ENCODE measurements around the gene RUNX1.

Gene RUNX1

DNA sequence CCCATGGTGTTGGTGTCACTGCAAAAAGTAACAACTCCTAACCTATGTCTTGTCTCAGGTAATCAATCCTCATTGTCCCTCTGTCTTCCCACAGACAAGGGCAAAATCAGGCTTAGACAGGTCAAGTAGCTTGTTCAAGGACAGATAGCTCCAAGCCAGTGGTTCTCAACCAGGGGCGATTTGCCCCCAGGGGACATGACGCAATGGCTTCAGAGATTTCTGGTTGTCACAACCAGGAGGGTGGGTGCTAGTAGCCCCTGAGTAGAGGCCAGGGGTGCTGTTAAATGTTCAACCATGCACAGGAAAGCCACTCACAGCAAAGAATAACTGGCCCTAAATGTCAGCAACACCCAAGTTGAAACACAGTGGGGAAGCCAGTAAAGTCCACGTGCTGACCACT, 178.9 kb downstream of the RUNX1 start:
- H3K4me3 ChIP-seq (replicated peaks in 1 of 2; ENCODE audit: low read depth in 2 of 2, low read length in 2 of 2) = no peak overlapping the region
- TF ChIP-seq CTCF (IDR thresholded peaks at IDR 0.05; ENCODE audit: low read depth, low read length) = no peak
- DNase-seq (ENCODE audit: low read depth in 2 of 2) = no peak

GRCh38 chr21:34869545-34869944, 179.6 kb downstream of the RUNX1 start:
- no peak for DNase-seq (ENCODE audit: low read depth in 2 of 2)

GRCh38 chr21:34867785-34868184, 181.3 kb downstream of the RUNX1 start:
- no peak for DNase-seq (ENCODE audit: low read depth in 2 of 2)
- H3K4me3 ChIP-seq (replicated peaks in 1 of 2; ENCODE audit: low read depth in 2 of 2, low read length in 2 of 2) = no peak overlapping the region
- TF ChIP-seq CTCF (IDR thresholded peaks at IDR 0.05; ENCODE audit: low read depth, low read length) = no peak

More at GRCh38 chr21:34869545-34869944, 179.6 kb downstream of the RUNX1 start:
- no peak for TF ChIP-seq CTCF (IDR thresholded peaks at IDR 0.05; ENCODE audit: low read depth, low read length)
- no peak overlapping the region for H3K4me3 ChIP-seq (replicated peaks in 1 of 2; ENCODE audit: low read depth in 2 of 2, low read length in 2 of 2)

- no peak for TF ChIP-seq CTCF (IDR thresholded peaks at IDR 0.05; ENCODE audit: low read depth, low read length)
- no peak overlapping the region for H3K4me3 ChIP-seq (replicated peaks in 1 of 2; ENCODE audit: low read depth in 2 of 2, low read length in 2 of 2)
- no peak for DNase-seq (ENCODE audit: low read depth in 2 of 2)
Observed at GRCh38 chr21:34865400-34866241, 183.5 kb downstream of the RUNX1 start.

DNA sequence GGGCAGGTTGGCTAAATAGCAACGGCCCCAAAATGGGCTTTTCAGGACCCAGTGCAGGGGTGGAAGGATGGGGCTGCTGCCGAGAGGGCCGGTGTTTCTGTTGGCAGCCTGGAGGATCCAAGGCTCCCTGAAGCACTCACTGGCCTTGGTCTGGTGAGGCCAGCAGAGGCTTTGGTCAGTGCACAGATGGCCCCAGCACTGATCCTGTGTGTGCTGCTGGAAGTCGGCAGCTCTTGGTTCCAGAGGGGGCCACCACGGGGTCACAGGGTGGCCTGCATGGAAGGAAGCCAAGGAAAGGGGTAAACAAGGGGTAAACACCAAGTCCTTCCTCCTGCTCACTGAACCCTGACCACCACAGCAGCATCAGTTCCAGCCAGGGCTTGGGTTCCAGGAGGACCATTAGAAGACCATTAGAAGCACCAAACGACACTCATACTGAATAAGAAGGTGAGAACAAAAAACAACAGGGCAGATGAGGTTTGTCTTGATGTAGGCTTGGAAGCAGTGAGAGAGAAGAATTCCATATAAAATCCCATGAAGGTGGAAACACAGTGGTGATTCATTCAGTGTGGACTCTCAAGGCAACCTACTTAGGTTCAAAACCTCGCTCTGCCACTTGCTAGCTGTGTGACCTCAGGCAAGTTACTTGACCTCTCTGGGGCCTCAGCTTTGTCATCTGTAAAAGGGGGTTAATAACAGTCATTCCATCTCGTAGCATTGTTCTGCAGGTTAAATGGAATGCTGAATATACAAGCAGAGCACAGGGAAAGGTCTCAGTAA, 184.5 kb downstream of the RUNX1 start:
- TF ChIP-seq CTCF (IDR thresholded peaks at IDR 0.05; ENCODE audit: low read depth, low read length) = no peak
- H3K4me3 ChIP-seq (replicated peaks in 1 of 2; ENCODE audit: low read depth in 2 of 2, low read length in 2 of 2) = no peak overlapping the region
- no peak for DNase-seq (ENCODE audit: low read depth in 2 of 2)

GRCh38 chr21:34862951-34863350, 186.2 kb downstream of the RUNX1 start:
- no peak overlapping the region for H3K4me3 ChIP-seq (replicated peaks in 1 of 2; ENCODE audit: low read depth in 2 of 2, low read length in 2 of 2)
- no peak for DNase-seq (ENCODE audit: low read depth in 2 of 2)
- no peak for TF ChIP-seq CTCF (IDR thresholded peaks at IDR 0.05; ENCODE audit: low read depth, low read length)

All from cardiac fibroblast (primary cell).